RWPE1 (cell line): ENCODE results near the gene OTUD4.
"Not testable (repeated sequence)": the region's sequence is repeated elsewhere in the genome, so short reads cannot be mapped to it uniquely, and the experiment has no call there.

Experiments used
- CTCF ChIA-PET: fragments of 350-600 bp; sonication (Branson Sonifier 250); formaldehyde crosslinking; extraction: SDS; loops from one replicate; lab custom pipeline; 2021; lab: Yijun Ruan, JAX
- POLR2A ChIA-PET: fragments of 400-600 bp; formaldehyde crosslinking; extraction: SDS; loops from one replicate; lab custom pipeline; 2020; ENCODE audit warnings: antibody characterized with exemption; ENCODE audit not compliant: low non-redundant PET; lab: Yijun Ruan, JAX
- DNase-seq: peaks from one replicate; pipeline ENCODE4 v3.0.0; 2012; ENCODE audit warnings: low spot score
- H3K27ac ChIP-seq: fragments of 450-650 bp; 2 replicates; pipeline ENCODE4 v1.5.1; 2017
- TF ChIP-seq, protein P1 (sequence below): fragments of 450-650 bp; conservative IDR thresholded peaks from 2 replicates; pipeline ENCODE4 v1.5.1; 2017; ENCODE audit warnings: low read depth, mild to moderate bottlenecking

OTUD4 gene

GRCh38 chr4:145156986-145157385 is 23.4 kb downstream of the OTUD4 start:
- H3K27ac ChIP-seq: no peak overlapping the region
- CTCF ChIA-PET: no interaction called here
- TF ChIP-seq, protein P1, sequence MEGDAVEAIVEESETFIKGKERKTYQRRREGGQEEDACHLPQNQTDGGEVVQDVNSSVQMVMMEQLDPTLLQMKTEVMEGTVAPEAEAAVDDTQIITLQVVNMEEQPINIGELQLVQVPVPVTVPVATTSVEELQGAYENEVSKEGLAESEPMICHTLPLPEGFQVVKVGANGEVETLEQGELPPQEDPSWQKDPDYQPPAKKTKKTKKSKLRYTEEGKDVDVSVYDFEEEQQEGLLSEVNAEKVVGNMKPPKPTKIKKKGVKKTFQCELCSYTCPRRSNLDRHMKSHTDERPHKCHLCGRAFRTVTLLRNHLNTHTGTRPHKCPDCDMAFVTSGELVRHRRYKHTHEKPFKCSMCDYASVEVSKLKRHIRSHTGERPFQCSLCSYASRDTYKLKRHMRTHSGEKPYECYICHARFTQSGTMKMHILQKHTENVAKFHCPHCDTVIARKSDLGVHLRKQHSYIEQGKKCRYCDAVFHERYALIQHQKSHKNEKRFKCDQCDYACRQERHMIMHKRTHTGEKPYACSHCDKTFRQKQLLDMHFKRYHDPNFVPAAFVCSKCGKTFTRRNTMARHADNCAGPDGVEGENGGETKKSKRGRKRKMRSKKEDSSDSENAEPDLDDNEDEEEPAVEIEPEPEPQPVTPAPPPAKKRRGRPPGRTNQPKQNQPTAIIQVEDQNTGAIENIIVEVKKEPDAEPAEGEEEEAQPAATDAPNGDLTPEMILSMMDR: no peak
- POLR2A ChIA-PET: no interaction called here
- DNase-seq: no peak

- POLR2A ChIA-PET: no interaction called here
- TF ChIP-seq, protein P1: no peak
- CTCF ChIA-PET: interaction anchor here (0.7 to 1.2 kb wide), 3 partner anchors 15 to 454 kb away, joined by 4 to 5 read pairs (median 5); no protein-coding TSS in a partner anchor
- DNase-seq: no peak
- H3K27ac ChIP-seq: no peak overlapping the region
Observed at GRCh38 chr4:145155268-145155870, 25.0 kb downstream of the OTUD4 start.

DNA sequence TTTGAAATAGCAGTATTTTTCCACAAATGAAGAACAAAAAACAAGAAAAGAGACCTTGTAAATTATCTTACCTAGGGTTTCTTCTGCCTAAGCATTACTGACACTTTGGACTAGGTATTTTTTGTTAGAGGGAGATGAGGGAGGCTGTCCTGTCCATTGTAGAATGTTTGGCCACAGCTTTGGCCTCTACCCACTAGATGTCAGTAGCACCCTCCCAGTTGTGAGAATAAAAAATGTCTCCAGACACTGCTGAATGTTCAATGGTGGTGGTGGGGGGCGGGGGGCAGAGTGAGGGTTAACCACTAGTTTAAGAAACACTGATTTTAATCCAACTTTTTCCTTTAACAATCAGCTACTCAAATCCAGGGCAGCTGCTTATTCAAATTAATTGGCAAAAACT is 25.8 kb downstream of the OTUD4 start:
- CTCF ChIA-PET: interaction anchor here (0.7 to 1.2 kb wide), 4 partner anchors 13 to 455 kb away, joined by 4 to 5 read pairs (median 5); no protein-coding TSS in a partner anchor
- no peak for DNase-seq

GRCh38 chr4:145153904-145154298 is 26.5 kb downstream of the OTUD4 start:
- DNase-seq: no peak
- TF ChIP-seq, protein P1: no peak
- ChIA-PET CTCF (interaction anchor here (1.0 to 1.2 kb wide), 2 partner anchors 13 to 456 kb away, joined by 4 to 5 read pairs; no protein-coding TSS in a partner anchor), POLR2A (no interaction called here)
- no peak overlapping the region for H3K27ac ChIP-seq

More for the DNA sequence above, 25.8 kb downstream of the OTUD4 start:
- POLR2A ChIA-PET: no interaction called here
- TF ChIP-seq, protein P1: peak; percentile 55
- H3K27ac ChIP-seq: no peak overlapping the region

DNA sequence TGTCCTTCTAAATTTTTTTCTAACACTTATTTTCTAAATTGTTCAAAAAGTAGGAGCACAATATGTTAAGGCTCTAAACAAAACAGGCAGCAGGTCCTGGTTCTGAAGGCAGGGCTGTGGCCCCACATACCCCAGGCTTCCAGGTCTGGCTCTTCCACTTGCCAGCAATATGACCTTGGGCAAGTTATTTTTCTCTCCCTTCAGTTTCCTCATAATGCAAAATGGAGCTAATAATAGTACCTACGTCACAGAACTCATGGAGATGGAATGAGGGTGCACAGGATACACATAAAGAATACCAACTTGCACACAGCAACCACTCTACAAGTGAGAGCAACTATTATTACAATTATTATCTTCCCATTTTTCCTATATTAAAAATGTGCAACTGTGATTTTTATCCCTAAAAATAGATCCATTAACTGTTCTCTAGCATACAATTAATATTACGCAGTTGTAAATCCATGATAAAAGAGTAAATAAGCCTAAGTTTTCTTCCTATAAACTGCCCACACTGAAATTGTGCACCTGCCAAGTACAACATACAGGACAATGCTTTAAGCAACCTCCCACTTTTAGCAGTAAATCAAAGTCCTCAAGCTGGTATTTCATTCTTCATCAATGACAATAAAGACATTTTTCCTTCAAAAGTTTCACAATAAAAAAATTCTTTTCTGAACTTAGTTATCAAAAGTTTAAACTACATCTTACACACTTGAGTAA is 27.0 kb downstream of the OTUD4 start:
- DNase-seq: no peak
- no peak overlapping the region for H3K27ac ChIP-seq
- CTCF ChIA-PET: interaction anchor here (0.6 kb wide), 1 partner anchor 8 kb away, joined by 4 read pairs; no protein-coding TSS in a partner anchor
- POLR2A ChIA-PET: no interaction called here
- TF ChIP-seq, protein P1: no peak

DNA sequence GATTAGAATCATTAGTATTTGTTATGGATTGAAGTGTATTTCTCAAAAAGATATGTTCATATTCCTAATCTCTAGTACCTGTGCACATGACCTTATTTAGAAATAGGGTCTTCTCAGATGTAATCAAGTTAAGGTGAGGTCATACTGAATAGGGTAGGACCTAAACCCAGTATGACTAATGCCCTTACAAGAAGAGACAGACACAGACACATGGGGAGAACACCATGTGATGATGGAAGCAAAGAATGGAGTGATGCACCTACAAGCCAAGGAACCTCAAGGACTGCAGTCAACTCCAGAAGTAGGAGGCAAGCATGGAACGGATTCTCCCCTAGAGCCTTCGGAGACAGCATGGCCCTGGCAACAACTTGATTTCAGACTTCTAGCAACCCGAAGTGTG is 31.4 kb downstream of the OTUD4 start:
- TF ChIP-seq, protein P1: no peak
- POLR2A ChIA-PET: no interaction called here
- CTCF ChIA-PET: no interaction called here
- DNase-seq: no peak
- H3K27ac ChIP-seq: no peak overlapping the region

DNA sequence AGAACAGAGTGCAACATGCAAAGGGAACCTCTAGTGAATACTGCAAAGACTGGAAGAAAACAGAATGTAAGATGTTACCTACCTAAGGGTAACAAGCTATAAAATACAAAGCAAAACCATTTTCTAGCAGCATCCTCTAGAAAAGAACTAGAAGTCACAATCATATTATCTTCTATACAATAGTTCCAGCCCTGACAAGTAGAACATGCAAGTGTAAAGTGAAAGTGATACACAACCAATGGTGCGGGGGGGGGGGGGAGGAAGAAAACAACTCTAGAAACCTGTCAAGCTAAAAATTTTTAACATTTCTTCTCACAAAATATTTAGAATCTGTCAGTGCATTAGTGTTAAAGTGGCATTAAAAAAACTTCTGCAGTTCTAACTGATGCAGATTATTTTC is 44.2 kb downstream of the OTUD4 start:
- POLR2A ChIA-PET, DNase-seq, CTCF ChIA-PET: not testable (repeated sequence)

More for the DNA sequence above, 44.2 kb downstream of the OTUD4 start:
- H3K27ac ChIP-seq: not testable (repeated sequence)
